GM12892 (cell line): ENCODE data around the gene RASGRP2.

Source experiments
- POLR2A ChIP-seq: IDR thresholded peaks from 2 replicates; pipeline ENCODE4 v1.6.1; 2011; ENCODE audit warnings: low read depth, low read length, control low read depth
- POLR2AphosphoS5 ChIP-seq: IDR thresholded peaks from 2 replicates; pipeline ENCODE4 v1.6.1; 2011; ENCODE audit warnings: low read depth, low read length, control low read depth
- TAF1 ChIP-seq: IDR thresholded peaks from 2 replicates; pipeline ENCODE4 v1.6.1; 2011; ENCODE audit warnings: low read depth, mild to moderate bottlenecking, control low read depth, low read length, borderline replicate concordance

DNA sequence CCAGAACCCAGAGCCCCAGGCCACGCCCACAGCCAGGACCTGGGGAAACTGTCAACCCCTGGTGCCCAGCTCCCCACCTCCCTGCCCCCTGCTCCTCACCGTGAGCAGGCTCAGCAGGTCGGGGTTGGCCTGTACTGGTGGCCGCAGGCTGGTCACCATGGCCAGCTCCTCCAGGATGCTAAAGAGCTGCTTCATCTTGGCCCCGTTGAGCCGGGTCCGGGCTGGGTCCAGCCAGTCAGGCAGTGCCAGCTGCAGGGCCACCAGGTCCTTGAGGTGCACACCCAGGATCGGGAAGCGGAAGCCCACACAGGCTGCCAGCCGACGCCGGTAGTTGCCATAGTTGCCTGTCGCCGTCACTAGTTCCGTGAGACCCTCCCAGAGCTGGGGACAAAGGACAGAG is 7.3 kb downstream of the RASGRP2 start:
- no peak for TF ChIP-seq POLR2A
- no peak for TF ChIP-seq POLR2AphosphoS5
- TF ChIP-seq TAF1: no peak
